Astrocyte of the cerebellum (primary cell): ENCODE results near the gene MSH3.
"Not testable (repeated sequence)": the region's sequence is repeated elsewhere in the genome, so short reads cannot be mapped to it uniquely, and the experiment has no call there.

ENCODE experiments used
- DNase-seq: peaks from one replicate; pipeline ENCODE4 v3.0.0-alpha.2; 2011; ENCODE audit warnings: low read depth
- H3K4me3 ChIP-seq: 2 replicates; pipeline ENCODE4 v1.5.1; 2011; ENCODE audit warnings: mild to moderate bottlenecking, low read depth, low read length, moderate library complexity
- CTCF ChIP-seq: IDR thresholded peaks from 2 replicates; pipeline ENCODE4 v1.5.1; 2012; ENCODE audit warnings: low read length, low read depth, moderate library complexity, mild to moderate bottlenecking; ENCODE audit errors: missing control alignments
- in situ Hi-C: cut with HindIII; loops from 2 replicates; pipeline ENCODE4 v1.10.0; 2017; ENCODE audit warnings: low sequenced_read_pairs

The MSH3 gene

GRCh38 chr5:80894083-80894482, 239.6 kb downstream of the MSH3 start:
- in situ Hi-C loops: no loop called here

GRCh38 chr5:80895523-80895922, 241.1 kb downstream of the MSH3 start:
- no peak for TF ChIP-seq CTCF
- in situ Hi-C loops: no loop called here
- no peak for DNase-seq
- H3K4me3 ChIP-seq: no peak overlapping the region

More at GRCh38 chr5:80894083-80894482, 239.6 kb downstream of the MSH3 start:
- TF ChIP-seq CTCF: no peak
- no peak overlapping the region for H3K4me3 ChIP-seq
- DNase-seq: no peak

GRCh38 chr5:80902624-80903023, 248.2 kb downstream of the MSH3 start:
- in situ Hi-C loops, DNase-seq, H3K4me3 ChIP-seq: not testable (repeated sequence)

- no peak for DNase-seq
- in situ Hi-C loops: no loop called here
- H3K4me3 ChIP-seq: no peak overlapping the region
- no peak for TF ChIP-seq CTCF
Measured at GRCh38 chr5:80904533-80905187, 250.2 kb downstream of the MSH3 start.

GRCh38 chr5:80905405-80905804, 251.0 kb downstream of the MSH3 start:
- TF ChIP-seq CTCF: no peak
- in situ Hi-C loops: no loop called here
- H3K4me3 ChIP-seq: no peak overlapping the region
- DNase-seq: no peak

GRCh38 chr5:80912479-80912878, 258.0 kb downstream of the MSH3 start:
- in situ Hi-C loops: no loop called here
- no peak overlapping the region for H3K4me3 ChIP-seq
- no peak for DNase-seq
- TF ChIP-seq CTCF: no peak

GRCh38 chr5:80915716-80916115, 261.3 kb downstream of the MSH3 start:
- in situ Hi-C loops: no loop called here
- H3K4me3 ChIP-seq: no peak overlapping the region
- no peak for DNase-seq
- TF ChIP-seq CTCF: no peak
